Keratinocyte (primary cell): Measurements from ENCODE around the gene RGS7BP. TPM values are rescaled to one million over a fixed set of nuclear protein-coding genes. Genes with fewer than 3 reads are reported as not detected.

Experiments used
- DNase-seq: peaks from one replicate; pipeline ENCODE4 v3.0.0-alpha.2; 2011; ENCODE audit warnings: low read depth, missing footprints, low spot score
- FAIRE-seq: peaks from 2 replicates; lab custom pipeline; 2011; peaks lifted over from hg19 to GRCh38; lab: Jason Lieb, UNC
- H2AFZ ChIP-seq: 2 replicates; pipeline ENCODE4 v1.6.0; 2012; ENCODE audit warnings: low read length, control low read depth, inconsistent platforms; ENCODE audit not compliant: control insufficient read depth
- H3K27ac ChIP-seq: 2 replicates; pipeline ENCODE4 v1.5.1; 2011; ENCODE audit warnings: low read length; ENCODE audit not compliant: control insufficient read depth, insufficient read depth
- H3K27me3 ChIP-seq: 3 replicates; pipeline ENCODE4 v1.6.0; 2011; ENCODE audit warnings: low read length; ENCODE audit not compliant: control insufficient read depth, insufficient read depth; ENCODE audit errors: extremely low read depth
- H3K36me3 ChIP-seq, 2 experiments: 2 replicates in 1 of 2; 3 replicates in 1 of 2; pipeline ENCODE4 v1.5.1; 2011; ENCODE audit warnings: low read length in 2 of 2, mild to moderate bottlenecking in 1 of 2; ENCODE audit not compliant: control insufficient read depth in 2 of 2, insufficient read depth in 2 of 2; ENCODE audit errors: extremely low read depth in 1 of 2
- H3K4me1 ChIP-seq: 3 replicates; pipeline ENCODE4 v1.5.1; 2011; ENCODE audit warnings: low read length; ENCODE audit not compliant: control insufficient read depth, insufficient read depth; ENCODE audit errors: extremely low read depth
- H3K4me2 ChIP-seq: 3 replicates; pipeline ENCODE4 v1.6.0; 2011; ENCODE audit warnings: low read depth, low read length; ENCODE audit not compliant: control insufficient read depth, insufficient read depth; ENCODE audit errors: extremely low read depth
- H3K4me3 ChIP-seq, 3 experiments: fragments of 200-600 bp in 1 of 3; sonication (generic) in 1 of 3; 2 replicates in 2 of 3; 3 replicates in 1 of 3; pipeline ENCODE4 v1.5.1; 2011 to 2016; ENCODE audit warnings: low read length in 3 of 3, mild to moderate bottlenecking in 3 of 3, control low read depth in 2 of 3, inconsistent platforms in 1 of 3, low read depth in 1 of 3, mixed read lengths in 1 of 3, mixed run types in 1 of 3, moderate library complexity in 1 of 3; ENCODE audit not compliant: control insufficient read depth in 2 of 3, insufficient read depth in 2 of 3; ENCODE audit errors: extremely low read depth in 1 of 3
- H3K79me2 ChIP-seq: 2 replicates; pipeline ENCODE4 v1.6.0; 2012; ENCODE audit warnings: low read length; ENCODE audit not compliant: control insufficient read depth, insufficient read depth
- H3K9ac ChIP-seq: 3 replicates; pipeline ENCODE4 v1.6.0; 2011; ENCODE audit warnings: low read length; ENCODE audit not compliant: control insufficient read depth, insufficient read depth; ENCODE audit errors: extremely low read depth
- H3K9me1 ChIP-seq: 3 replicates; pipeline ENCODE4 v1.6.0; 2011; ENCODE audit warnings: low read length; ENCODE audit not compliant: control insufficient read depth, insufficient read depth; ENCODE audit errors: extremely low read depth
- H3K9me3 ChIP-seq: 2 replicates; pipeline ENCODE4 v1.5.1; 2012; ENCODE audit warnings: low read depth, low read length; ENCODE audit not compliant: control insufficient read depth
- H4K20me1 ChIP-seq: 3 replicates; pipeline ENCODE4 v1.6.0; 2011; ENCODE audit warnings: low read length; ENCODE audit not compliant: control insufficient read depth, insufficient read depth; ENCODE audit errors: extremely low read depth
- EZH2 ChIP-seq: IDR thresholded peaks from one replicate; pipeline ENCODE4 v1.6.1; 2012; ENCODE audit warnings: inconsistent platforms, mild to moderate bottlenecking, low read length, moderate library complexity
- dilution Hi-C: fragments of 300-500 bp; cut with MboI; formaldehyde crosslinking; loops from one replicate; pipeline ENCODE4 v1.7.0; 2020; ENCODE audit warnings: low sequenced_read_pairs; ENCODE audit not compliant: extremely low pct_ligation_motif_present
- polyA plus RNA-seq, 5 experiments: library from polyadenylated mRNA; depleted of rRNA in 3 of 5; stranded (reverse) in 3 of 5; stranded (forward) in 1 of 5; unstranded in 1 of 5; fragments of >200 nt; gene quantifications; 1 replicate in 1 of 5; 2 replicates in 3 of 5; 3 replicates in 1 of 5; pipeline versions ENCODE4 v1.2.1 to v1.2.3, GENCODE V29; 2011 to 2012; ENCODE audit warnings: missing spikeins in 2 of 5, low read depth in 1 of 5, low replicate concordance in 1 of 5
- TF ChIP-seq, protein P1 (sequence below), 3 experiments: IDR thresholded peaks in 1 of 3; conservative IDR thresholded peaks in 1 of 3; optimal IDR thresholded peaks in 1 of 3; 2 replicates in 2 of 3; 3 replicates in 1 of 3; pipeline versions ENCODE3 to v1.5.1; 2011; ENCODE audit warnings: low read length in 3 of 3, mild to moderate bottlenecking in 3 of 3, moderate library complexity in 2 of 3, control low read depth in 1 of 3, inconsistent platforms in 1 of 3; ENCODE audit not compliant: insufficient read depth in 2 of 3; ENCODE audit errors: extremely low read depth in 1 of 3

RGS7BP gene
- polyA plus RNA-seq, 1 donor (not counting 4 experiments of a cell fraction or from before 2014, with no cell fraction given), result not detected

DNA sequence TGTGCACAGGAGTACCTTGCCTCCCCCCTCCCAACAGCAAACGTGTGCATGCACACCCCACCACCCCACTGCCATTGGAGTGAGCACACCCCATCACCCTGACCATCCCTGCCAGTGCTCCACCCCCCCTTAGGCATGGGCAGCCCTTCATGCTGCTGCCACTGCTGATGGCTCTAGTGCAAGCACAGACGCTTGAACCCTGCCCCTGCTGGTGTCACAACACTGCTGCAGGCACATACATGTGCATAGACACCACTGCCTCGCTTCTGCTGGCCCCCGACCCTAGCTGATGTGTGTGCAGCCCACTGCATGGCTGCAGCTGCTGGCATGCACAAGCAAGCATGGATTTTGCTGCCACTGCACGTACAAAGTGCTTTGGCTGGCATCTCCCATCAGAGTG, 16.0 kb upstream of the RGS7BP start:
- DNase-seq (no peak), FAIRE-seq (no peak)
- no peaks in the 10 kb centered on the region for H3K9me3 ChIP-seq
- dilution Hi-C loops, result no loop called here
- no peak overlapping the region for H3K9ac ChIP-seq
- H4K20me1 ChIP-seq, result no peaks in the 10 kb centered on the region
- no peaks in the 10 kb centered on the region for H3K36me3 ChIP-seq
- H2AFZ ChIP-seq, result no peak overlapping the region
- no peaks in the 10 kb centered on the region for H3K79me2 ChIP-seq
- TF ChIP-seq, protein P1, sequence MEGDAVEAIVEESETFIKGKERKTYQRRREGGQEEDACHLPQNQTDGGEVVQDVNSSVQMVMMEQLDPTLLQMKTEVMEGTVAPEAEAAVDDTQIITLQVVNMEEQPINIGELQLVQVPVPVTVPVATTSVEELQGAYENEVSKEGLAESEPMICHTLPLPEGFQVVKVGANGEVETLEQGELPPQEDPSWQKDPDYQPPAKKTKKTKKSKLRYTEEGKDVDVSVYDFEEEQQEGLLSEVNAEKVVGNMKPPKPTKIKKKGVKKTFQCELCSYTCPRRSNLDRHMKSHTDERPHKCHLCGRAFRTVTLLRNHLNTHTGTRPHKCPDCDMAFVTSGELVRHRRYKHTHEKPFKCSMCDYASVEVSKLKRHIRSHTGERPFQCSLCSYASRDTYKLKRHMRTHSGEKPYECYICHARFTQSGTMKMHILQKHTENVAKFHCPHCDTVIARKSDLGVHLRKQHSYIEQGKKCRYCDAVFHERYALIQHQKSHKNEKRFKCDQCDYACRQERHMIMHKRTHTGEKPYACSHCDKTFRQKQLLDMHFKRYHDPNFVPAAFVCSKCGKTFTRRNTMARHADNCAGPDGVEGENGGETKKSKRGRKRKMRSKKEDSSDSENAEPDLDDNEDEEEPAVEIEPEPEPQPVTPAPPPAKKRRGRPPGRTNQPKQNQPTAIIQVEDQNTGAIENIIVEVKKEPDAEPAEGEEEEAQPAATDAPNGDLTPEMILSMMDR (optimal IDR thresholded peaks at IDR 0.05 in 1 of 3, IDR thresholded peaks at IDR 0.05 in 1 of 3, conservative IDR thresholded peaks at IDR 0.05 in 1 of 3; ENCODE audit: extremely low read depth in 1 of 3, insufficient read depth in 2 of 3, low read length in 3 of 3), result no peak
- no peak for TF ChIP-seq EZH2
- no peaks in the 10 kb centered on the region for H3K9me1 ChIP-seq
- no peak overlapping the region for H3K4me3 ChIP-seq
- no peak overlapping the region for H3K27ac ChIP-seq
- no peaks in the 10 kb centered on the region for H3K4me1 ChIP-seq
- no peaks in the 10 kb centered on the region for H3K27me3 ChIP-seq
- no peak overlapping the region for H3K4me2 ChIP-seq

DNA sequence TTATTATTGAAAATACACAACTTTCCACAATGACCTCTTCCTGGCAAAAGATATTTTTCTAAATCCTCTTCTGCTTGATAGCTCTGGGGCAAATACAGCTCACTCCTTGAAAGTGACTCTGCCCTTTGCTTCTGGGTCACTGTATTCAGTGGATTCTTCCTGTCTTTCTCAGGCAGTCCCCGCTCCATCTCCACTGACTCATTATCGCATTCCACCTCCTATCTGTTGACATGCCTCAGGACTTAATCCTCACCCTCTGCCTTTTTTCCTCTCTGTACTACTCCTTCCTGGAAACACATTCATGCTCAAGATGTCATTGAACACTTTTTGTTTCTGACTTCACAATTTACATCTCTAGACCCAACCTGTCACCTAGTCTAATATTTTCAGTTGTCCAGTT, 8.4 kb upstream of the RGS7BP start:
- Histone ChIP-seq H2AFZ (no peak overlapping the region), H3K4me2 (no peak overlapping the region), H3K9me3 (no peaks in the 10 kb centered on the region), H3K27ac (no peak overlapping the region), H3K36me3 (no peaks in the 10 kb centered on the region), H3K9me1 (no peaks in the 10 kb centered on the region), H3K79me2 (no peaks in the 10 kb centered on the region), H3K4me3 (no peak overlapping the region), H3K27me3 (peaks cover 3% of the 10 kb centered on the region), H3K4me1 (no peaks in the 10 kb centered on the region), H4K20me1 (no peaks in the 10 kb centered on the region), H3K9ac (no peak overlapping the region)
- FAIRE-seq (peak; percentile 36), DNase-seq (no peak)
- TF ChIP-seq, protein P1 (optimal IDR thresholded peaks at IDR 0.05 in 1 of 3, IDR thresholded peaks at IDR 0.05 in 1 of 3, conservative IDR thresholded peaks at IDR 0.05 in 1 of 3; ENCODE audit: extremely low read depth in 1 of 3, insufficient read depth in 2 of 3, low read length in 3 of 3), result no peak
- TF ChIP-seq EZH2, result no peak
- dilution Hi-C loops, result no loop called here
